Body of pancreas (tissue), 4 donors: ENCODE data around the gene DNAJC17.

Experiments used
- POLR2A ChIP-seq, 3 donors: fragments of 450-650 bp; IDR thresholded peaks; one replicate each; pipeline ENCODE4 v1.6.1; 2016; ENCODE audit warnings: antibody characterized with exemption in 3 of 3, mild to moderate bottlenecking in 2 of 3
- TF ChIP-seq, protein P1 (sequence below), 7 experiments: fragments of 450-650 bp in 4 of 7; fragments of 200-600 bp in 3 of 7; sonication (generic) in 3 of 7; IDR thresholded peaks; one replicate each; pipeline ENCODE4 v1.5.1; 2016 to 2019; ENCODE audit warnings: antibody characterized with exemption in 7 of 7

DNA sequence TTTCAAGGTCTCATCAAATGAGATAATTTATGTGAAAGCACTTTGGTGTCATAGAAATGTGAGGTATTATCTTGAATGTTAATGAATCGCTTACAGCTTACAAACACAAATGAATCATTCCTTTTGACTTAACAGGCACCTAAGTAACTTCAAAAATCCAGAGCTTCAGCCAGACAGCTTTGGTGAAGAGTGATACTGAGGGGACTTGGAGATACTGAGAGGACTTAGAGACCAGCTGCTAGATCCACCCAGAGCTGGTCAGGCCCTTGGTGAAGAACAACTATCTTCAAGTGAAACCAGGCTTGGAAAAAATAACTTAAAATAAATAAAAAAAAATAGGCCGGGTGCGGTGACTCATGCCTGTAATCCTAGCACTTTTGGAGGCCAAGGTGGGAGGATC is 16.6 kb downstream of the DNAJC17 start:
- TF ChIP-seq, protein P1, sequence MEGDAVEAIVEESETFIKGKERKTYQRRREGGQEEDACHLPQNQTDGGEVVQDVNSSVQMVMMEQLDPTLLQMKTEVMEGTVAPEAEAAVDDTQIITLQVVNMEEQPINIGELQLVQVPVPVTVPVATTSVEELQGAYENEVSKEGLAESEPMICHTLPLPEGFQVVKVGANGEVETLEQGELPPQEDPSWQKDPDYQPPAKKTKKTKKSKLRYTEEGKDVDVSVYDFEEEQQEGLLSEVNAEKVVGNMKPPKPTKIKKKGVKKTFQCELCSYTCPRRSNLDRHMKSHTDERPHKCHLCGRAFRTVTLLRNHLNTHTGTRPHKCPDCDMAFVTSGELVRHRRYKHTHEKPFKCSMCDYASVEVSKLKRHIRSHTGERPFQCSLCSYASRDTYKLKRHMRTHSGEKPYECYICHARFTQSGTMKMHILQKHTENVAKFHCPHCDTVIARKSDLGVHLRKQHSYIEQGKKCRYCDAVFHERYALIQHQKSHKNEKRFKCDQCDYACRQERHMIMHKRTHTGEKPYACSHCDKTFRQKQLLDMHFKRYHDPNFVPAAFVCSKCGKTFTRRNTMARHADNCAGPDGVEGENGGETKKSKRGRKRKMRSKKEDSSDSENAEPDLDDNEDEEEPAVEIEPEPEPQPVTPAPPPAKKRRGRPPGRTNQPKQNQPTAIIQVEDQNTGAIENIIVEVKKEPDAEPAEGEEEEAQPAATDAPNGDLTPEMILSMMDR (IDR thresholded peaks at IDR 0.05): no peak
- no peak for TF ChIP-seq POLR2A (IDR thresholded peaks at IDR 0.05)
